ENCODE data around the gene RAET1L.
"Not testable (repeated sequence)": the region's sequence is repeated elsewhere in the genome, so short reads cannot be mapped to it uniquely, and the experiment has no call there.

RAET1L gene, protein sequence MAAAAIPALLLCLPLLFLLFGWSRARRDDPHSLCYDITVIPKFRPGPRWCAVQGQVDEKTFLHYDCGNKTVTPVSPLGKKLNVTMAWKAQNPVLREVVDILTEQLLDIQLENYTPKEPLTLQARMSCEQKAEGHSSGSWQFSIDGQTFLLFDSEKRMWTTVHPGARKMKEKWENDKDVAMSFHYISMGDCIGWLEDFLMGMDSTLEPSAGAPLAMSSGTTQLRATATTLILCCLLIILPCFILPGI

DNA sequence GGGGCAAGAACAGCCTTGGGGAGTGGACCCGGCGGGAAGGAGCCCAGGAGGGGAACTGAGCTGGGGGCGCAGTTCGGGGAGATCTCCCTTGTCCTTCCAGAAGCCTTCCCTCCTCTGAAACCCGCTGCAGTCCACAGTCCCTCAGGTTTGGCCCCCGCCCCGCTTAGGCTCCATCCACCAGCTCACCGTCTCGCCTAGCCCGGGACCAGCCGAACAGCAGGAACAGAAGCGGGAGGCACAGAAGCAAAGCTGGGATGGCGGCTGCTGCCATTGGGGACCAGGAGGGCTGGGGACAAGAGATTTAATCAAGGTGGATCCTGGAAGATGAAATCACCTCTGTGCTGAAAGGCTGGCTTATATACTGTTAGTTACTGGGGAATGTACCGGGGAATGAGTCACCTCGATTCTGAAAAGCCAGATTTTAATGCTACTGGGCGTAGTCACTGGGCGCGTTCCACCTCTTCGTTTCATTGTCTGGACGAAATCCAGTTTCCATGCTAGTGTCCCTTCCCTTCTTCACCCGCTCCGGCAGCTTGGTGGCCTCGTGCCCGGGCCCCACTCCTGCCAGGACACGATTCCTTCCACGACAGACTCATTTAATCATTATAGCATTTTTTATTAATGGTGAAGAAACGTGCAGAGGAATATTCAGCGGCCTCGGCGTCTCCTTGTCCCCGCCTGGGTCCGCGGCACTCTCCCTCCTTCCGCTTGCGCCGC, at the start of gene RAET1L:
TSS of gene RAET1L (minus strand) at position 332 of the 717 bp plus-strand sequence. CDS start at position 271, 61 bp downstream.
- DNase-seq (ENCODE audit: extremely low read depth, low read depth) = peak; percentile 32
- H3K4me3 ChIP-seq (replicated peaks; ENCODE audit: low read depth, low read length) = peak within 1 kb of the TSS; percentile 30
- TF ChIP-seq, protein P1, sequence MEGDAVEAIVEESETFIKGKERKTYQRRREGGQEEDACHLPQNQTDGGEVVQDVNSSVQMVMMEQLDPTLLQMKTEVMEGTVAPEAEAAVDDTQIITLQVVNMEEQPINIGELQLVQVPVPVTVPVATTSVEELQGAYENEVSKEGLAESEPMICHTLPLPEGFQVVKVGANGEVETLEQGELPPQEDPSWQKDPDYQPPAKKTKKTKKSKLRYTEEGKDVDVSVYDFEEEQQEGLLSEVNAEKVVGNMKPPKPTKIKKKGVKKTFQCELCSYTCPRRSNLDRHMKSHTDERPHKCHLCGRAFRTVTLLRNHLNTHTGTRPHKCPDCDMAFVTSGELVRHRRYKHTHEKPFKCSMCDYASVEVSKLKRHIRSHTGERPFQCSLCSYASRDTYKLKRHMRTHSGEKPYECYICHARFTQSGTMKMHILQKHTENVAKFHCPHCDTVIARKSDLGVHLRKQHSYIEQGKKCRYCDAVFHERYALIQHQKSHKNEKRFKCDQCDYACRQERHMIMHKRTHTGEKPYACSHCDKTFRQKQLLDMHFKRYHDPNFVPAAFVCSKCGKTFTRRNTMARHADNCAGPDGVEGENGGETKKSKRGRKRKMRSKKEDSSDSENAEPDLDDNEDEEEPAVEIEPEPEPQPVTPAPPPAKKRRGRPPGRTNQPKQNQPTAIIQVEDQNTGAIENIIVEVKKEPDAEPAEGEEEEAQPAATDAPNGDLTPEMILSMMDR (IDR thresholded peaks at IDR 0.05; ENCODE audit: low read depth, low read length, missing control alignments) = no peak

DNA sequence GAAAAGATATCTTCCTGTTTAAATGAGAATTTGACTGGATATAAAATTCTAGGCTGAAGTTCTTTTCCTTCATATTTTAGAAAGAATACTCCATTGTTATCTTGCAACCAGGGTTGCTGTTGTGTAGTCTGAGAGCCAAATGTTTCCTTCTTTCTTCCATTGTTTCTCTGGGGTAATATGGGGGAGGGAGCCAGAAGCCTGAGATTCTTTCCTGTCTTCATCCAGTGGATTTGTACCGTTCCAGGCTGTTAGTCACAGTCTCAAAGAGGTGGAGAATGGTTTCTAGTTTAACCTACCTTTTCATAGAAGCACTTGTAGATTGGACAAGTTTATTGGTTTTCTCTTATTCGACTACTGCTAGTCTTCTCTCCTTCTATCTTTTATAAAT, 49.7 kb upstream of the RAET1L start:
- no peak for DNase-seq (ENCODE audit: extremely low read depth, low read depth)
- TF ChIP-seq, protein P1 (IDR thresholded peaks at IDR 0.05; ENCODE audit: low read depth, low read length, missing control alignments) = no peak
- H3K4me3 ChIP-seq (replicated peaks; ENCODE audit: low read depth, low read length) = no peak overlapping the region

DNA sequence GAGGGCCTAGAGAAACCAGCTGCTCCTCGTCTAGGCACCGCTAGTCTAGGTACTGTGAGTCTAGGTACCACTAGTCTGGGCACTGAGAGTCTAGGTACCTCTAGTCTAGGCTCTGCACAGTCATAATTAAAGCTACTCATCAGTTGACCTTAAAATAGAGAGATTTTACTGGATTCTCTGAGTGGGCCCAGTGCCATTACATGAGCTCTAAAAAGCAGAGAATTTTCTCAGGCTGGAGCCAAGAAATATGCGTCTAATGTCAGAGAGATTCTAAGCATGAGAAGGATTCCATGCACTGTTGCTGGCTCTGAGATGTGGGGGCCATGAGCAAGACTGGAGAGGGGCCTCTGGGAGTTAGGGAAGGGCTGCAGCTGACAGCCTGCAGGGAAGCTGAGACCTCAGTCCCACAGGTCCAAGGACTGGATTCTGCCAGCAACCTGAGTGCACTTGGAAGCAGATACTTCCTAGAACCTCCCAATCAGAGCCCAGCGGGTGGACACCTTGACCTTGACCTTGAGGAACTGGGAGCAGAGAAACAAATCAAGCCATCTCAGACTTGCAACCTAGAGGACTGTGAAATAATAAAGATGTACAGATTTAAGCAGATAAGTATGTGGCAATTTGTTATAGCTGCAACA, 49.2 kb upstream of the RAET1L start:
- DNase-seq (ENCODE audit: extremely low read depth, low read depth); H3K4me3 ChIP-seq (replicated peaks; ENCODE audit: low read depth, low read length): not testable (repeated sequence)

DNA sequence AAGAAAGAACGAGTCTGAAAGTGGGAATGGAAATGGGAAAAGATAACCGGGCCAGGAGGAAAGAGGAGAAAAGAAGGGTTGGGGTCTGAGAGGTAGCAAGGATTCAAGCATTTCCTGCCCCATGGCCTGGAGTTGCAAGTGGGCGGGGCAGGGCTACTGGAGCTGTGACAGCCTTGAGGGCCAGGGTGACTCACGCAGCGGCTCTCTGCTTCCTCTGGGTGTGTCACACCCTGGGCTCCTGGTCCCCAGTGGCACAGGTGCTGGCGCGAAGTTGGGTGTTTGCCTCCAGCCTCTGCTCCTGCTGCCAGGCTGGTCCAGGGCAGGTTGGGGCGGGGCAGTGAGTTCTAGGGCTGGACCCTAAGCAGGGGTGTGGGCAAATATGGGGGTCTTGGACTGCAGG, 46.9 kb upstream of the RAET1L start:
- no peak overlapping the region for H3K4me3 ChIP-seq (replicated peaks; ENCODE audit: low read depth, low read length)
- DNase-seq (ENCODE audit: extremely low read depth, low read depth) = no peak
- TF ChIP-seq, protein P1 (IDR thresholded peaks at IDR 0.05; ENCODE audit: low read depth, low read length, missing control alignments) = no peak

DNA sequence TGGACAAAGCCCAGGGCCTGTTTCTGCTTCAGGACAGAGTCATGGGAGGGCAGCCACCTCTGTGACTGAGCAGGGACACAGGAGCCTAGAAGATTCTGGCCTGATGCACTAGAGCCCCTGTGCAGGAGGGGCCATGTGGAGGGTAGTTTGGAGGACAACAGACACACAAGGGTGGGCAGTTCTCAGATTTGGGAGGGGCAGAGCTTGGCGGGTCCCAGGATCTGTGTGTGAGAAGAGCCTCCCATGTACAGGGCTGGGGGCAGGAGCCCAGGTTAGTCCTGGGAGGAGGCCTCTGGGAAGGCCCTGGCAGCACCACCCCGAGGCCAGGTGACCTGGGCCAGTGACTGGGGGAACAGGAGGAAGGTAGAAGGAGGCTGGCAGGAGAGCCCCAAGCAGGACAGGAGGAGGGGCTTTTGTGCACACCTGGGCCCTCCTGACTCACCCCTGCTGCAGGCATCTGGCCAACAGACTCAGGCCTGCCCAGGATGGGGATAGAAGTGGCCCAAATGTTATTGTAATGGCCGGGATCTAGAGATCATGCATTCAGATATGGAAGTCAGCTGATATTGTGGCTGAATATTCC, 45.0 kb upstream of the RAET1L start:
- DNase-seq (ENCODE audit: extremely low read depth, low read depth) = no peak
- TF ChIP-seq, protein P1 (IDR thresholded peaks at IDR 0.05; ENCODE audit: low read depth, low read length, missing control alignments) = no peak
- H3K4me3 ChIP-seq (replicated peaks; ENCODE audit: low read depth, low read length) = no peak overlapping the region

DNA sequence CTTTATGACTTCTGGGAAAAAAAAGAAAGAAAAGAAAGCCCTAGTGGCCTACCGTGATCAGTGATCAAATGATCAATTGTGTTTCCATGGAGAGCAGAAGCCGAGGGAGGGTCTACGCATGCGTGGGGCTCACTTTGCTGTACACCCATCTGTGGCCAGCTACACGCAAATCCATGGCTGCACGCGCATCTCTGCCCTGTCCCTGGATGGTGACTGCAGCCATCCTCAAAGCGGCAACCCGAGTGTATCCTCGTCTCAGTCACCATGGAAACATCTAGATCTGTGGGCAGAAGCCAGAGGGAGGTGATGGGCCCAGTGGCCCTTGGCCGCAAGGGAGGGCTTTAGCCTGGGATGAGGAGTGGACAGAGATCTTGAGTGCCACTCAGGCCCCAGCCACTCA, 44.4 kb upstream of the RAET1L start:
- TF ChIP-seq, protein P1 (IDR thresholded peaks at IDR 0.05; ENCODE audit: low read depth, low read length, missing control alignments) = no peak
- H3K4me3 ChIP-seq (replicated peaks; ENCODE audit: low read depth, low read length) = peak overlapping the region; percentile 60; the same call in 1 of the 2 replicates
- no peak for DNase-seq (ENCODE audit: extremely low read depth, low read depth)

All from HFF-Myc (cell line).